K562 (cell line): ENCODE data around the gene MEF2C. TPM values are rescaled to one million over a fixed set of nuclear protein-coding genes. Genes with fewer than 3 reads are reported as not detected.

Experiments used
- ARHGAP35 ChIP-seq: fragments of 450-650 bp; IDR thresholded peaks from 2 replicates; pipeline ENCODE4 v1.6.1; 2018; ENCODE audit not compliant: partially characterized antibody
- EGR1 ChIP-seq: fragments of 450-650 bp; conservative IDR thresholded peaks from 2 replicates; pipeline ENCODE4 v1.6.1; 2017; ENCODE audit warnings: mild to moderate bottlenecking
- MAZ ChIP-seq, 2 experiments: fragments of 450-650 bp in 1 of 2; sonication (generic) in 1 of 2; formaldehyde crosslinking; IDR thresholded peaks in 1 of 2; conservative IDR thresholded peaks in 1 of 2; 2 replicates each; pipeline versions ENCODE4 v1.4.0 to v1.5.0; 2020; ENCODE audit warnings: mild to moderate bottlenecking in 1 of 2, missing genetic modification reagents in 1 of 2
- MTF1 ChIP-seq: fragments of 250-450 bp; sonication (Bioruptor Pico); IDR thresholded peaks from 2 replicates; pipeline ENCODE4 v1.9.0; 2021; ENCODE audit warnings: moderate library complexity, mild to moderate bottlenecking, inconsistent platforms, borderline replicate concordance
- SRSF9 ChIP-seq: fragments of 200-400 bp; formaldehyde crosslinking; IDR thresholded peaks from 2 replicates; pipeline ENCODE4 v1.6.1; 2017; ENCODE audit warnings: low read depth, low read length, borderline replicate concordance
- TBP ChIP-seq: optimal IDR thresholded peaks from 2 replicates; pipeline ENCODE3; 2011; ENCODE audit warnings: low read depth, low read length, improper control_type of control experiment
- ZNF239 ChIP-seq: fragments of 250-450 bp; sonication (Bioruptor Pico); IDR thresholded peaks from 2 replicates; pipeline ENCODE4 v1.4.0; 2020; ENCODE audit warnings: mild to moderate bottlenecking
- ZNF408 ChIP-seq: fragments of 250-450 bp; sonication (Bioruptor Pico); IDR thresholded peaks from 2 replicates; pipeline ENCODE4 v1.4.0; 2020; ENCODE audit warnings: low read depth, mild to moderate bottlenecking, moderate library complexity
- ZNF507 ChIP-seq: conservative IDR thresholded peaks from 2 replicates; pipeline ENCODE4 v1.6.1; 2017; ENCODE audit warnings: missing genetic modification characterization, missing compliant biosample characterization
- polyA plus RNA-seq, 8 experiments: library from polyadenylated mRNA; depleted of rRNA in 4 of 8; stranded (reverse) in 5 of 8; unstranded in 3 of 8; fragments of >200 nt; fragmentation: Nextera tagmentation in 2 of 8; fragmentation: Illumina TruSeq in 1 of 8; extraction: Ambion mirVana in 2 of 8; extraction: Trizol in 1 of 8; gene quantifications; 2 replicates each; pipeline versions ENCODE4 v1.2.1 to v1.2.3, GENCODE V29; 2011 to 2014; ENCODE audit warnings: inconsistent platforms in 1 of 8, missing spikeins in 1 of 8
- total RNA-seq, 7 experiments: library from RNA; depleted of rRNA in 6 of 7; stranded (reverse); fragments of >200 nt in 6 of 7; fragmentation: Illumina TruSeq in 2 of 7; extraction: Trizol in 2 of 7; gene quantifications; 2 replicates each; pipeline versions ENCODE4 v1.2.1 to v1.2.3, GENCODE V29; 2011 to 2021; ENCODE audit warnings: low replicate concordance in 1 of 7
- TF ChIP-seq, protein P1 (sequence below): fragments of 450-650 bp; IDR thresholded peaks from 2 replicates; pipeline ENCODE4 v1.7.1; 2018; ENCODE audit warnings: mild to moderate bottlenecking, low read depth; ENCODE audit not compliant: partially characterized antibody
- TF ChIP-seq, protein P2 (sequence below): IDR thresholded peaks from 2 replicates; pipeline ENCODE4 v1.6.1; 2016; ENCODE audit warnings: missing genetic modification characterization, missing compliant biosample characterization

MEF2C gene
- total and polyA plus RNA-seq, 9 of the 15 experiments (the other 6 are each of a cell fraction or from before 2014, with no cell fraction given) = 25.1 to 67.8 (median 58.3) TPM

DNA sequence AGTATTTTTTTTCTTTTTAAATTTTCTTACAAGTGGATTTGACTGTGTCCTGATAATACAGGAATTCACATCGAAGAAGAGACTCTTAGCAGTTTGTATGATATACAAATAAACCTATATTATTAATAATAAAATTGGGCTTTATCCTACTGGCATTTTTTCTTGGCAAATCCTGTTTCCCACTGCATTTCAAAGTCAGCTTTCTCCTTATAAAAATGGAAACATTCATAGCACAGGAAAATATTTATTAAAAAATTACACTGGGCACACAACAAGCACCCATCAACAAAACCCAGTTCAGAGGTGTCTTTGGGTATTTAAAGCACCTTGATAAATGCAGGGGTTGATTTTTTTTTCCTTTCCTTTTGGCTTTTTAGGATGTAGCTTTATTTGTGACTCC lies 200.9 kb downstream of the MEF2C start (continued):
- TF ChIP-seq TBP (no peak), ZNF507 (tag) (no peak), EGR1 (no peak), SRSF9 (no peak), MTF1 (no peak), ZNF239 (no peak), MAZ (CRISPR knock-in tag; conservative IDR thresholded peaks at IDR 0.05 in 1 of 2, IDR thresholded peaks at IDR 0.05 in 1 of 2) (no peak), ARHGAP35 (no peak), ZNF408 (CRISPR knock-in tag) (no peak)
- TF ChIP-seq, protein P1, sequence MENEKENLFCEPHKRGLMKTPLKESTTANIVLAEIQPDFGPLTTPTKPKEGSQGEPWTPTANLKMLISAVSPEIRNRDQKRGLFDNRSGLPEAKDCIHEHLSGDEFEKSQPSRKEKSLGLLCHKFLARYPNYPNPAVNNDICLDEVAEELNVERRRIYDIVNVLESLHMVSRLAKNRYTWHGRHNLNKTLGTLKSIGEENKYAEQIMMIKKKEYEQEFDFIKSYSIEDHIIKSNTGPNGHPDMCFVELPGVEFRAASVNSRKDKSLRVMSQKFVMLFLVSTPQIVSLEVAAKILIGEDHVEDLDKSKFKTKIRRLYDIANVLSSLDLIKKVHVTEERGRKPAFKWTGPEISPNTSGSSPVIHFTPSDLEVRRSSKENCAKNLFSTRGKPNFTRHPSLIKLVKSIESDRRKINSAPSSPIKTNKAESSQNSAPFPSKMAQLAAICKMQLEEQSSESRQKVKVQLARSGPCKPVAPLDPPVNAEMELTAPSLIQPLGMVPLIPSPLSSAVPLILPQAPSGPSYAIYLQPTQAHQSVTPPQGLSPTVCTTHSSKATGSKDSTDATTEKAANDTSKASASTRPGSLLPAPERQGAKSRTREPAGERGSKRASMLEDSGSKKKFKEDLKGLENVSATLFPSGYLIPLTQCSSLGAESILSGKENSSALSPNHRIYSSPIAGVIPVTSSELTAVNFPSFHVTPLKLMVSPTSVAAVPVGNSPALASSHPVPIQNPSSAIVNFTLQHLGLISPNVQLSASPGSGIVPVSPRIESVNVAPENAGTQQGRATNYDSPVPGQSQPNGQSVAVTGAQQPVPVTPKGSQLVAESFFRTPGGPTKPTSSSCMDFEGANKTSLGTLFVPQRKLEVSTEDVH = no peak
- TF ChIP-seq, protein P2, sequence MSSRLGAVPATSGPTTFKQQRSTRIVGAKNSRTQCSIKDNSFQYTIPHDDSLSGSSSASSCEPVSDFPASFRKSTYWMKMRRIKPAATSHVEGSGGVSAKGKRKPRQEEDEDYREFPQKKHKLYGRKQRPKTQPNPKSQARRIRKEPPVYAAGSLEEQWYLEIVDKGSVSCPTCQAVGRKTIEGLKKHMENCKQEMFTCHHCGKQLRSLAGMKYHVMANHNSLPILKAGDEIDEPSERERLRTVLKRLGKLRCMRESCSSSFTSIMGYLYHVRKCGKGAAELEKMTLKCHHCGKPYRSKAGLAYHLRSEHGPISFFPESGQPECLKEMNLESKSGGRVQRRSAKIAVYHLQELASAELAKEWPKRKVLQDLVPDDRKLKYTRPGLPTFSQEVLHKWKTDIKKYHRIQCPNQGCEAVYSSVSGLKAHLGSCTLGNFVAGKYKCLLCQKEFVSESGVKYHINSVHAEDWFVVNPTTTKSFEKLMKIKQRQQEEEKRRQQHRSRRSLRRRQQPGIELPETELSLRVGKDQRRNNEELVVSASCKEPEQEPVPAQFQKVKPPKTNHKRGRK = no peak
